ENCODE measurements around the gene PTPRG. TPM values are rescaled to one million over a fixed set of nuclear protein-coding genes. Genes with fewer than 3 reads are reported as not detected.

The PTPRG gene
- 25.2 and 25.7 TPM in 2 replicates for total RNA-seq

GRCh38 chr3:61561374-61562041 is at the start of gene PTPRG:
TSS of gene PTPRG (plus strand) at chr3:61561571. CDS start at chr3:61562288, 717 bp downstream.
- no peaks in the 10 kb centered on the region for H3K27me3 ChIP-seq (ENCODE audit: control insufficient read depth, insufficient read depth, low read length)
- peak; percentile 63 for DNase-seq (ENCODE audit: low read depth)
- no peak for TF ChIP-seq CTCF (IDR thresholded peaks at IDR 0.05; ENCODE audit: insufficient read depth, low read length, poor library complexity, severe bottlenecking)

GRCh38 chr3:61518590-61518989 is 42.8 kb upstream of the PTPRG start:
- DNase-seq (ENCODE audit: low read depth) = no peak
- Histone ChIP-seq H3K27me3 (ENCODE audit: control insufficient read depth, insufficient read depth, low read length) (no peaks in the 10 kb centered on the region), H3K36me3 (ENCODE audit: control insufficient read depth, insufficient read depth, low read length) (no peaks in the 10 kb centered on the region), H3K4me3 (ENCODE audit: low read depth, low read length) (no peak overlapping the region)
- TF ChIP-seq CTCF (IDR thresholded peaks at IDR 0.05; ENCODE audit: insufficient read depth, low read length, poor library complexity, severe bottlenecking) = no peak

More at GRCh38 chr3:61561374-61562041, at the start of gene PTPRG:
- H3K4me3 ChIP-seq (ENCODE audit: low read depth, low read length) = peak within 1 kb of the TSS; percentile 92
- no peaks in the 10 kb centered on the region for H3K36me3 ChIP-seq (ENCODE audit: control insufficient read depth, insufficient read depth, low read length)

GRCh38 chr3:61520966-61521628 is 40.3 kb upstream of the PTPRG start:
- TF ChIP-seq CTCF (IDR thresholded peaks at IDR 0.05; ENCODE audit: insufficient read depth, low read length, poor library complexity, severe bottlenecking) = no peak
- no peak for DNase-seq (ENCODE audit: low read depth)
- H3K4me3 ChIP-seq (ENCODE audit: low read depth, low read length) = no peak overlapping the region
- H3K36me3 ChIP-seq (ENCODE audit: control insufficient read depth, insufficient read depth, low read length) = no peaks in the 10 kb centered on the region
- no peaks in the 10 kb centered on the region for H3K27me3 ChIP-seq (ENCODE audit: control insufficient read depth, insufficient read depth, low read length)

GRCh38 chr3:61522060-61522459 is 39.3 kb upstream of the PTPRG start:
- no peak overlapping the region for H3K4me3 ChIP-seq (ENCODE audit: low read depth, low read length)
- no peak for TF ChIP-seq CTCF (IDR thresholded peaks at IDR 0.05; ENCODE audit: insufficient read depth, low read length, poor library complexity, severe bottlenecking)
- DNase-seq (ENCODE audit: low read depth) = no peak
- H3K27me3 ChIP-seq (ENCODE audit: control insufficient read depth, insufficient read depth, low read length) = no peaks in the 10 kb centered on the region
- H3K36me3 ChIP-seq (ENCODE audit: control insufficient read depth, insufficient read depth, low read length) = no peaks in the 10 kb centered on the region

GRCh38 chr3:61522626-61523025 is 38.7 kb upstream of the PTPRG start:
- Histone ChIP-seq H3K36me3 (ENCODE audit: control insufficient read depth, insufficient read depth, low read length) (no peaks in the 10 kb centered on the region), H3K4me3 (ENCODE audit: low read depth, low read length) (no peak overlapping the region), H3K27me3 (ENCODE audit: control insufficient read depth, insufficient read depth, low read length) (no peaks in the 10 kb centered on the region)
- no peak for TF ChIP-seq CTCF (IDR thresholded peaks at IDR 0.05; ENCODE audit: insufficient read depth, low read length, poor library complexity, severe bottlenecking)
- DNase-seq (ENCODE audit: low read depth) = no peak
